GM18868 (cell line): Measurements from ENCODE around the gene TFAP2C.
"Not testable (repeated sequence)": the region's sequence is repeated elsewhere in the genome, so short reads cannot be mapped to it uniquely, and the experiment has no call there.

ENCODE experiments used
- ATAC-seq: cut with Tn5 transposase; IDR thresholded peaks from one replicate; pipeline ENCODE4 v1.9.1; 2021; ENCODE audit warnings: mild to moderate bottlenecking, moderate library complexity; ENCODE audit not compliant: unreplicated experiment

TFAP2C gene

GRCh38 chr20:56614196-56614595, 14.9 kb upstream of the TFAP2C start:
- ATAC-seq = no peak

- ATAC-seq = no peak
These were observed 12.4 kb upstream of the TFAP2C start for GRCh38 chr20:56616716-56617115.

- no peak for ATAC-seq
These were observed 11.6 kb upstream of the TFAP2C start for GRCh38 chr20:56617489-56617888.

- no peak for ATAC-seq
These were observed 7.4 kb upstream of the TFAP2C start for GRCh38 chr20:56621730-56622129.

GRCh38 chr20:56623930-56624329, 5.2 kb upstream of the TFAP2C start:
- not testable (repeated sequence) for ATAC-seq

GRCh38 chr20:56624786-56625681, 4.1 kb upstream of the TFAP2C start:
- ATAC-seq = no peak

GRCh38 chr20:56625837-56626236, 3.3 kb upstream of the TFAP2C start:
- no peak for ATAC-seq

GRCh38 chr20:56626367-56627121, 2.6 kb upstream of the TFAP2C start:
- ATAC-seq = no peak

- ATAC-seq = no peak
These were observed 1.7 kb upstream of the TFAP2C start for GRCh38 chr20:56627122-56628014.

- ATAC-seq = no peak
These were observed 862 bp upstream of the TFAP2C start for GRCh38 chr20:56628015-56628872.

GRCh38 chr20:56629464-56630085, 469 bp downstream of the TFAP2C start:
- no peak for ATAC-seq

- ATAC-seq = no peak
These were observed 984 bp downstream of the TFAP2C start for GRCh38 chr20:56630086-56630493.

- ATAC-seq = no peak
These were observed 1.6 kb downstream of the TFAP2C start for GRCh38 chr20:56630506-56631317.

GRCh38 chr20:56631318-56631989, 2.3 kb downstream of the TFAP2C start:
- ATAC-seq = no peak

GRCh38 chr20:56631990-56632327, 2.9 kb downstream of the TFAP2C start:
- no peak for ATAC-seq

GRCh38 chr20:56634307-56634706, 5.2 kb downstream of the TFAP2C start:
- no peak for ATAC-seq

GRCh38 chr20:56634735-56635385, 5.8 kb downstream of the TFAP2C start:
- ATAC-seq = no peak

GRCh38 chr20:56636716-56637115, 7.6 kb downstream of the TFAP2C start:
- ATAC-seq = no peak
